ENCODE results near the gene MYLK4.

- TF ChIP-seq CTCF (IDR thresholded peaks at IDR 0.05; ENCODE audit: low read depth, low read length, poor library complexity, severe bottlenecking) (no peak), EZH2phosphoT487 (IDR thresholded peaks at IDR 0.05; ENCODE audit: borderline replicate concordance, low read length) (no peak)
Measured at GRCh38 chr6:2661651-2662050, 89.1 kb downstream of the MYLK4 start.
